T-helper 2 cell treated with Interferon-gamma antibody and Interleukin-4, amounts not matched to agents 100 ng/mL and 5 ng/mL, for 36 hours (primary cell): Measurements from ENCODE around the gene DAPK2. TPM values are rescaled to one million over a fixed set of nuclear protein-coding genes. Genes with fewer than 3 reads are reported as not detected.

ENCODE experiments used
- intact Hi-C: fragments of 100-400 bp; cut with micrococcal nuclease; formaldehyde crosslinking; loops from one replicate; pipeline ENCODE4 v1.15.1; 2023
- total RNA-seq: library from RNA; stranded (reverse); gene quantifications from 2 replicates; pipeline ENCODE4 v1.2.3, GENCODE V29; 2022

The DAPK2 gene
- total RNA-seq, 1 donor from 2014 or later: 3.9 TPM

GRCh38 chr15:63945838-63946298 is 100.4 kb downstream of the DAPK2 start:
- intact Hi-C loops: loop anchor here (2.0 kb wide), 2 partner anchors 65 to 101 kb away; partner anchors contain the start of gene DAPK2

GRCh38 chr15:63945007-63945788 is 101.1 kb downstream of the DAPK2 start:
- intact Hi-C loops: loop anchor here (2.0 kb wide), 2 partner anchors 66 to 102 kb away; partner anchors contain the start of gene DAPK2

- intact Hi-C loops: loop anchor here (2.0 kb wide), 2 partner anchors 66 to 102 kb away; partner anchors contain the start of gene DAPK2
Observed at GRCh38 chr15:63944681-63944955, 101.7 kb downstream of the DAPK2 start.

GRCh38 chr15:63943829-63944680 is 102.2 kb downstream of the DAPK2 start:
- intact Hi-C loops: loop anchor here (2.0 kb wide), 2 partner anchors 67 to 103 kb away; partner anchors contain the start of gene DAPK2

- intact Hi-C loops: no loop called here
Observed at GRCh38 chr15:63942486-63943365, 103.6 kb downstream of the DAPK2 start.

DNA sequence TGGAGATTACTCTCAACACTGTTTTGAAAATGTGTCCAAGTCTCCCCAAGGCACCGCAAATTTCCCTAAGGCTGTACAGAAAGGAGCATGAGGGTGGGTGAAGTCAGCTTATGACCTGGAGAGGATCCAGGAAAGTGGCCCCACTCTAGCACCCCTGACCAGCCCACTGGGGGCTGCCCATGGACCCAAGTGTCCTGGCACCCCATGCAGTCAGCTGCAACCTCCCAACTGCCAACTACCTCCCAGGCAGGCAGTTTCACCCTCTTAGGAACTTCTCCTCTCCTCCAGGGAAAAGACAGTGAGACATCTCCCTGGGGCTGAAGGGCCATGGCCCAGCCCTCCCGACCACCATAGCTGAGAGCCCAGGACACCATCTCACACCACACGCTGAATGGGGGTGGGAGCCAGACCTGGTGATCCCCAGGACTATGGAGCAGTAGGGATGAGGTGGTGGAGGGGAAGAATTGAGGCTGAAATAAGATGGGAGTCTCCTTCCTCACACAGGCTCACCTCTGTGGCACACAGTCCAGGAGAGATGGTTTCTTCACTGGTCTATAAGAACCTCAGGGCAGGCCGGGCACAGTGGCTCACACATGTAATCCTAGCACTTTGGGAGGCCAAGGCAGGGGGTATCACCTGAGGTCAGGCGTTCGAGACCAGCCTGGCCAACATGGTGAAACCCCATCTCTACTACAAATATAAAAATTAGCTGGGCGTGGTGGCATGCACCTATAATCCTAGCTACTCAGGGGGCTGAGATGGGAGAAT is 104.4 kb downstream of the DAPK2 start:
- intact Hi-C loops: no loop called here

DNA sequence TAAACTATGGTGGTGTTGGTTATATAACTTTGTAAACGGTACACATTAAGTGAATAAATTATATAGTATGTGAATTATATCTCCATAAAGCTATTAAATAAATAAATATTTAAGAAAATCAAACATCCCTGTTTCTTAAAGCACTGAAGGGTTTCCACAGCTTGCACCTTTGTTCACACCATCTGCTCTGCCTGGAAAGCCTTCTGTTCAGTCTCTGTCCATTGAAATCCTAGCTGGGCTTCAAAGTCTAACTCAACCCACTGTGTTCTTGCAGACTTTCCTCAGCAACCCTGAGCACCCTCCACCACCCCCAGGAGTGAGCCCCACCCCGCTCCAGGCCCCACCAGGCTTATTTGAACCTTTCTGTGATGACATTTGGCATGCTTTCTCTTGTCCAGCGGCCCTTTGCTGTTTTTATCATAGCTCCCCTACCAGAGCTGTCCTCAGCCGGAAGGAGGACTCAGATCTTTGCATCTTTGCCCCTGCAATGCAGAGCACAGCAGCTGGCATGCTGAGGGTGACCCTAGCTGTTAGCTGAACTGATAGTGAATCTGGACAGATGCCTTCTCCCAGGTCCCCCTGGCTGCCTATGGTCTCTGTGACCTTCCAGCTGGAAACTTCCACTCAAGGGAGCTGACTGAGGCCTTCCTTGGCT is 105.2 kb downstream of the DAPK2 start:
- intact Hi-C loops: no loop called here

GRCh38 chr15:63939531-63940130 is 106.7 kb downstream of the DAPK2 start:
- intact Hi-C loops: no loop called here

- intact Hi-C loops: no loop called here
Observed at GRCh38 chr15:63938486-63939061, 107.7 kb downstream of the DAPK2 start.

DNA sequence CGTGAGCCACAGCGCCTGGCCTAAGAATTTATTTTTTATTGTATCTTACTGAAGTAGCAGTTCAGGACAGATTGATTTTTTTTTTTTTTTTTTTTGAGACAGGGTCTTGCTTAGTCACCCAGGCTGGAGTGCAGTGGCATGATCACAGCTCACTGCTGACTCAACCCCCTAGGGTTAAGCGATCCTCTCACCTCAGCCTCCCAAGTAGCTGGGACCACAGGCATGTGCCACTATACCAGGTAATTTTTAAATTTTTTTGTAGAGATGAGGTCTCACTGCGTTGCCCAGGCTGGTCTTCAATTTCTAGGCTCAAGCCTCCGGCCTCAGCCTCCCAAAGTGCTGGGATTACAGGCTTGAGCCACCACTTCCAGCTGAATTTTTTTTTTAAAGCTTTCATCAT is 112.8 kb downstream of the DAPK2 start:
- intact Hi-C loops: no loop called here

GRCh38 chr15:63931556-63931955 is 114.7 kb downstream of the DAPK2 start:
- intact Hi-C loops: no loop called here

DNA sequence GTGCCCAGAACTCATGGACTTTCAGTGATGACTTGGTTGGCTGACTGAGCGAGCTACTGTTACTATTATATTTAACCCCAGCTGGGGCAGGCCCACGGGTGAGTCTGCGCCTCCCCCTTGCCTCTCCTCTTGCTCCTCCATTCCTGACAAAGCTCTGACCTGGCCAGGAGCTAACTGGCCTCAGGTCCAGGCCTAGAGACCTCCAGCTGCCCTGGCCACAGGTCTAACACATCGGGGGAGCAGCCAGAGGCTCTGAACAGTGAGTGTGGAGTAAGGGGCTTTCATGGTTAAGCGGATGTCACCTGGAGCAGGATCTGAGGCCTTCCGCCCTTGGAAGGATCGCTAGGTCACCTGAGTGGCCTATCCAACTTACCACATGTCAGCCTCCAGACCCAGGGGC is 116.3 kb downstream of the DAPK2 start:
- intact Hi-C loops: no loop called here

DNA sequence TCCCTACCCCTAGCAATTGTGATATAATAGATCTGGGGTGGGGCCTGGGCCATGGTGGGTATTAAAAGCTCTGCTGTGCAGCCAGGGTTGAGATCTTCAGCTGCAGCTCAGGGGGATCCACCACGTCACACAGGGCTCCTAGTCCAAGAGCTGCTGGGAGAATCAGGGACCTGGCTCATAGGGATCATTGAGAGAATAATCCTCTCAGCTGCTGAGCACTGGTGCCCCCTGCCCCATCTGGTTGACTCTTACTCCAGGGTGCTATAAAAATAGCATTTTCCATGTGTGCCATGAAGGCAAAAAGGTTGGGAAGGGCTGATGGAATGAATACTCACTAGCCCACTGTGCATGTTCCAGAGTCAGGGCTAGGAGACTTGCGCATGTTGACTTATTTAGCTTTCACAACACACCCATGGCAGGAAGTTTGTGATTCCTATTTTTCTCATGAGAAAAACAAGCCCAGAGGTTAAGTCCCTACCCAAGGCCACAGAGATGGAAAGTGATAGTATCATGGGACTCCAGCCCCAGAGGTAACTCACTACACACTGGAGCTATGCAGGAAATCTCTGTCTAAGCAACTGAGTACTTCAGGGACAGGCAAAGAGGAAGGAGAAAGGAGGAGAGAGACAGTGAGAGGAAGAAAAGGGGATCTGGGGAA is 118.0 kb downstream of the DAPK2 start:
- intact Hi-C loops: no loop called here

GRCh38 chr15:63923993-63924950 is 122.0 kb downstream of the DAPK2 start:
- intact Hi-C loops: no loop called here

- intact Hi-C loops: no loop called here
Observed at GRCh38 chr15:63922916-63923315, 123.4 kb downstream of the DAPK2 start.

- intact Hi-C loops: no loop called here
Observed at GRCh38 chr15:63922261-63922904, 123.9 kb downstream of the DAPK2 start.
